ENCODE results near the gene APOBEC3H.

APOBEC3H gene

GRCh38 chr22:39110631-39111561 lies 13.9 kb downstream of the APOBEC3H start:
- no peak for DNase-seq (ENCODE audit: low read depth in 3 of 3)

- DNase-seq (ENCODE audit: low read depth in 3 of 3) = no peak
These were observed 17.1 kb downstream of the APOBEC3H start for GRCh38 chr22:39114112-39114511.

GRCh38 chr22:39115570-39115969 lies 18.5 kb downstream of the APOBEC3H start:
- no peak for DNase-seq (ENCODE audit: low read depth in 3 of 3)

GRCh38 chr22:39115977-39116621 lies 19.1 kb downstream of the APOBEC3H start:
- DNase-seq (ENCODE audit: low read depth in 3 of 3) = no peak

GRCh38 chr22:39117585-39118191 lies 20.6 kb downstream of the APOBEC3H start:
- DNase-seq (ENCODE audit: low read depth in 3 of 3) = peak in 2 of 3 experiments; percentile 33 to 47

GRCh38 chr22:39120983-39121382 lies 23.9 kb downstream of the APOBEC3H start:
- DNase-seq (ENCODE audit: low read depth in 3 of 3) = no peak

- DNase-seq (ENCODE audit: low read depth in 3 of 3) = no peak
These were observed 25.9 kb downstream of the APOBEC3H start for GRCh38 chr22:39122772-39123470.

- DNase-seq (ENCODE audit: low read depth in 3 of 3) = no peak
These were observed 26.9 kb downstream of the APOBEC3H start for GRCh38 chr22:39123751-39124581.

GRCh38 chr22:39125622-39126021 lies 28.6 kb downstream of the APOBEC3H start:
- DNase-seq (ENCODE audit: low read depth in 3 of 3) = no peak

- DNase-seq (ENCODE audit: low read depth in 3 of 3) = no peak
These were observed 31.5 kb downstream of the APOBEC3H start for GRCh38 chr22:39128508-39128907.

GRCh38 chr22:39129081-39129480 lies 32.0 kb downstream of the APOBEC3H start:
- DNase-seq (ENCODE audit: low read depth in 3 of 3) = no peak

- DNase-seq (ENCODE audit: low read depth in 3 of 3) = no peak
These were observed 32.7 kb downstream of the APOBEC3H start for GRCh38 chr22:39129746-39130145.

GRCh38 chr22:39130152-39130704 lies 33.2 kb downstream of the APOBEC3H start:
- no peak for DNase-seq (ENCODE audit: low read depth in 3 of 3)

- no peak for DNase-seq (ENCODE audit: low read depth in 3 of 3)
These were observed 34.1 kb downstream of the APOBEC3H start for GRCh38 chr22:39130892-39131855.

- DNase-seq (ENCODE audit: low read depth in 3 of 3) = no peak
These were observed 35.2 kb downstream of the APOBEC3H start for GRCh38 chr22:39132281-39132680.

GRCh38 chr22:39132871-39133524 lies 36.0 kb downstream of the APOBEC3H start:
- DNase-seq (ENCODE audit: low read depth in 3 of 3) = no peak

- no peak for DNase-seq (ENCODE audit: low read depth in 3 of 3)
These were observed 36.8 kb downstream of the APOBEC3H start for GRCh38 chr22:39133871-39134270.

GRCh38 chr22:39134366-39135091 lies 37.5 kb downstream of the APOBEC3H start:
- DNase-seq (ENCODE audit: low read depth in 3 of 3) = no peak

All from stimulated activated CD4-positive, alpha-beta T cell treated with anti-CD3 and anti-CD28 coated beads, TNF-alpha, amount 100 ng/mL, for 4 hours (primary cell).